MV-4-11 (cell line): ENCODE results near the gene LRRC8A.

Experiments used
- DNase-seq: peaks from one replicate; lab custom pipeline; 2025; lab: John Stamatoyannopoulos, UW

LRRC8A gene

GRCh38 chr9:128901822-128902221 is 19.9 kb downstream of the LRRC8A start:
- DNase-seq: no peak

GRCh38 chr9:128902351-128903078 is 20.6 kb downstream of the LRRC8A start:
- peak; percentile 22 for DNase-seq

GRCh38 chr9:128903079-128903461 is 21.1 kb downstream of the LRRC8A start:
- no peak for DNase-seq

- no peak for DNase-seq
These were observed 22.1 kb downstream of the LRRC8A start for GRCh38 chr9:128903871-128904620.

- DNase-seq: no peak
These were observed 24.0 kb downstream of the LRRC8A start for GRCh38 chr9:128905964-128906363.

GRCh38 chr9:128906741-128907140 is 24.8 kb downstream of the LRRC8A start:
- DNase-seq: no peak

- DNase-seq: no peak
These were observed 26.4 kb downstream of the LRRC8A start for GRCh38 chr9:128908372-128908771.

GRCh38 chr9:128909859-128910258 is 27.9 kb downstream of the LRRC8A start:
- no peak for DNase-seq

- no peak for DNase-seq
These were observed 29.0 kb downstream of the LRRC8A start for GRCh38 chr9:128910906-128911305.

GRCh38 chr9:128911529-128912035 is 29.6 kb downstream of the LRRC8A start:
- DNase-seq: no peak

GRCh38 chr9:128912270-128912853 is 30.4 kb downstream of the LRRC8A start:
- no peak for DNase-seq

- DNase-seq: no peak
These were observed 31.3 kb downstream of the LRRC8A start for GRCh38 chr9:128913048-128913900.

GRCh38 chr9:128913995-128914772 is 32.3 kb downstream of the LRRC8A start:
- no peak for DNase-seq

- no peak for DNase-seq
These were observed 34.3 kb downstream of the LRRC8A start for GRCh38 chr9:128916204-128916603.

- DNase-seq: no peak
These were observed 34.8 kb downstream of the LRRC8A start for GRCh38 chr9:128916745-128917144.

- no peak for DNase-seq
These were observed 35.4 kb downstream of the LRRC8A start for GRCh38 chr9:128917151-128917849.

GRCh38 chr9:128918921-128919320 is 37.0 kb downstream of the LRRC8A start:
- DNase-seq: no peak

- DNase-seq: no peak
These were observed 37.6 kb downstream of the LRRC8A start for GRCh38 chr9:128919402-128920089.

- no peak for DNase-seq
These were observed 38.6 kb downstream of the LRRC8A start, which contains the start of gene PHYHD1 for GRCh38 chr9:128920381-128921058. Gene PHYHD1, plus strand, starts transcription at chr9:128920982. Its CDS starts 1,342 bp downstream, at chr9:128922324.
